Immature natural killer cell (primary cell): ENCODE measurements around the gene NRM. TPM values are rescaled to one million over a fixed set of nuclear protein-coding genes. Genes with fewer than 3 reads are reported as not detected.

Experiments
- polyA plus RNA-seq, 3 donors: library from polyadenylated mRNA; unstranded; fragments of 300-500 nt; fragmentation: Illumina TruSeq; gene quantifications; one replicate each; pipeline ENCODE4 v1.2.3, GENCODE V29; 2021

Gene NRM
- polyA plus RNA-seq, 3 donors from 2014 or later: 6.7 to 20.1 (median 8.4) TPM

Other genes starting within 250 kb of the NRM start
- gene HLA-E, start 201.5 kb downstream of the NRM start, polyA plus RNA-seq: 1,000 to 10,000 TPM; 2,819 to 4,179 (median 3,086) TPM
- 10 to 100 TPM; 32.6 to 38.6 (median 35.0) TPM for gene GNL1, start 134.5 kb downstream of the NRM start, polyA plus RNA-seq
- gene PRR3, start 133.7 kb downstream of the NRM start, polyA plus RNA-seq: 1 to 10 TPM; 1.0 to 9.0 (median 3.6) TPM
- gene ABCF1, start 119.5 kb downstream of the NRM start, polyA plus RNA-seq: 10 to 100 TPM in 2 of 3 donors, 1 to 10 TPM in 1; 4.3 to 50.1 (median 15.2) TPM
- 10 to 100 TPM in 2 of 3 donors, 1 to 10 TPM in 1; 5.5 to 30.0 (median 12.9) TPM for gene PPP1R10, start 73.7 kb downstream of the NRM start, polyA plus RNA-seq
- gene MRPS18B, start 73.1 kb downstream of the NRM start, polyA plus RNA-seq: 100 to 1,000 TPM in 2 of 3 donors, 10 to 100 TPM in 1; 86.6 to 114 (median 102) TPM
- gene ATAT1, start 64.1 kb downstream of the NRM start, polyA plus RNA-seq: 1 to 10 TPM in 1 of 3 donors, under 1 TPM in 1, not detected in 1; 0.43 to 3.1 TPM
- gene C6orf136, start 43.9 kb downstream of the NRM start, polyA plus RNA-seq: 10 to 100 TPM in 1 of 3 donors, 1 to 10 TPM in 2; 4.3 to 16.5 (median 9.8) TPM
- gene DHX16, start 18.0 kb downstream of the NRM start, polyA plus RNA-seq: 10 to 100 TPM; 13.6 to 33.9 (median 14.4) TPM
- 100 to 1,000 TPM; 178 to 308 (median 245) TPM for gene PPP1R18, start 4.3 kb downstream of the NRM start, polyA plus RNA-seq
- 10 to 100 TPM in 1 of 3 donors, 1 to 10 TPM in 1, not detected in 1; 3.0 to 16.5 TPM for gene MDC1, start 26.3 kb upstream of the NRM start, polyA plus RNA-seq
- gene TUBB, start 29.4 kb upstream of the NRM start, polyA plus RNA-seq: 100 to 1,000 TPM in 1 of 3 donors, 10 to 100 TPM in 2; 80.8 to 215 (median 84.0) TPM
- 100 to 1,000 TPM; 148 to 214 (median 174) TPM for gene FLOT1, start 51.7 kb upstream of the NRM start, polyA plus RNA-seq
- gene IER3, start 53.6 kb upstream of the NRM start, polyA plus RNA-seq: 1 to 10 TPM; 1.0 to 2.7 (median 1.6) TPM
- 1 to 10 TPM in 1 of 3 donors, under 1 TPM in 1, not detected in 1; 0.41 to 1.1 TPM for gene DDR1, start 193.5 kb upstream of the NRM start, polyA plus RNA-seq
- gene GTF2H4, start 217.2 kb upstream of the NRM start, polyA plus RNA-seq: 10 to 100 TPM in 1 of 3 donors, 1 to 10 TPM in 1, not detected in 1; 6.3 to 10.2 TPM
- gene VARS2, start 223.3 kb upstream of the NRM start, polyA plus RNA-seq: 10 to 100 TPM; 12.0 to 17.5 (median 12.6) TPM
- not detected for gene SFTA2, start 241.2 kb upstream of the NRM start, polyA plus RNA-seq
- not detected for gene MUCL3, start 250.0 kb upstream of the NRM start, polyA plus RNA-seq